ENCODE results near the gene JUP.

The JUP gene

DNA sequence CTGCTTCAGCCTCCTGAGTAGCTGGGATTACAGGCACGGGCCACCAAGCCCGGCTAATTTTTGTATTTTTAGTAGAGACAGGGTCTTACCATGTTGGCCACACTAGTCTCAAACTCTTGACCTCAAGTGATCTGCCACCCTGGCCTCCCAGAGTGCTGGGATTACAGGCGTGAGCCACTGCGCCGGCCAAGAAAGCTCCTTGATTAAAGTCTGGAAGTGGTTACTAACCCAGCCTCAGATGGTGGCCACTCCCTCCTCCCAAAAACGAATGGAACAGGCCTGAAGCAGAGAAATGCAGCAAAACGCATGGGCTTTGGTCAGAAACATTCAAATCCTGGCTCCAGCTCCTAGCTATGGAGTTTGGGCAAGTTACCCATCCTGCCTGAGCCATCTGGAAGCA, 37.6 kb upstream of the JUP start:
- no peak overlapping the region for H2BK120ac ChIP-seq (ENCODE audit: low read depth, low read length)
- no peak overlapping the region for H2BK15ac ChIP-seq (replicated peaks; ENCODE audit: low read depth)
- H3K4me1 ChIP-seq (ENCODE audit: control insufficient read depth, low read depth, low read length) = no peaks in the 10 kb centered on the region
- no peak overlapping the region for H3K4ac ChIP-seq (ENCODE audit: low read depth, low read length)
- H4K8ac ChIP-seq (ENCODE audit: low read depth, low read length) = no peak overlapping the region
- H3K4me3 ChIP-seq (ENCODE audit: low read length) = no peak overlapping the region
- no peak overlapping the region for H3K4me2 ChIP-seq (ENCODE audit: low read length)
- no peak overlapping the region for H2BK5ac ChIP-seq (ENCODE audit: low read length)
- H3K36me3 ChIP-seq (ENCODE audit: control insufficient read depth, insufficient read depth, low read length) = peaks cover 4% of the 10 kb centered on the region
- no peak overlapping the region for H4K5ac ChIP-seq (ENCODE audit: low read length)
- no peak overlapping the region for H3K18ac ChIP-seq (ENCODE audit: low read length)
- no peak overlapping the region for H3K23ac ChIP-seq (ENCODE audit: low read length)
- no peak overlapping the region for H2AK5ac ChIP-seq (ENCODE audit: low read length)
- H3K27me3 ChIP-seq (ENCODE audit: insufficient read depth, low read length, poor library complexity) = no peaks in the 10 kb centered on the region
- H3K56ac ChIP-seq (ENCODE audit: low read length) = no peak overlapping the region
- no peak for DNase-seq
- no peak overlapping the region for H3K9ac ChIP-seq (ENCODE audit: low read length)
- WGBS (ENCODE audit: extremely low coverage, insufficient coverage, low lambda C conversion rate) = no CpG with 5 or more reads among the region's 7 CpGs
- H3K27ac ChIP-seq (ENCODE audit: low read depth, low read length) = no peak overlapping the region
- H3K79me1 ChIP-seq (ENCODE audit: low read length) = no peaks in the 10 kb centered on the region
- H3K79me2 ChIP-seq (ENCODE audit: control insufficient read depth, insufficient read depth, low read length) = no peaks in the 10 kb centered on the region

DNA sequence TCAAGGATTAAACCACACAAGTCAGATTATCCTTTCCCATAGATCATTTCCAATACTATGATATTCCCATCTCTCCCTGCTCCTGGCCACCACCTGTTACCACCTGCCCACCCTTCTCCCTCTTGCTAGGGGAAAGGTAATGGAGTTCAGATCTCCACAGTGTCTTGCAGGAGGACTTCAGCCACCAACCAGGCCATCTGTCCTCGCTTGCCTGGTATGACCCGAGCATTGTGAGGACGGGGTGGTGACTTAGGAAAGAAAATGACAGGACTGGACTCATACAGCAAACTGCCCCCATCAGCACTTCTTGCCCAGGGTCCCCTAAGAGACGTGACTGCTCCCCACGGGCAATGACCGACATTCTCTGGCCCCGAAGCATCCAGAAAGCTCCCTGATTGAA, 37.1 kb upstream of the JUP start:
- no peak overlapping the region for H3K4me2 ChIP-seq (ENCODE audit: low read length)
- H3K23ac ChIP-seq (ENCODE audit: low read length) = no peak overlapping the region
- whole genome bisulfite sequencing (ENCODE audit: extremely low coverage, insufficient coverage, low lambda C conversion rate) = no CpG with 5 or more reads among the region's 7 CpGs
- no peak overlapping the region for H3K4ac ChIP-seq (ENCODE audit: low read depth, low read length)
- no peak overlapping the region for H2BK5ac ChIP-seq (ENCODE audit: low read length)
- H4K5ac ChIP-seq (ENCODE audit: low read length) = no peak overlapping the region
- no peak overlapping the region for H3K18ac ChIP-seq (ENCODE audit: low read length)
- no peaks in the 10 kb centered on the region for H3K27me3 ChIP-seq (ENCODE audit: insufficient read depth, low read length, poor library complexity)
- H3K79me2 ChIP-seq (ENCODE audit: control insufficient read depth, insufficient read depth, low read length) = no peaks in the 10 kb centered on the region
- no peak overlapping the region for H2BK120ac ChIP-seq (ENCODE audit: low read depth, low read length)
- H3K4me1 ChIP-seq (ENCODE audit: control insufficient read depth, low read depth, low read length) = no peaks in the 10 kb centered on the region
- no peak overlapping the region for H3K9ac ChIP-seq (ENCODE audit: low read length)
- H4K8ac ChIP-seq (ENCODE audit: low read depth, low read length) = no peak overlapping the region
- no peak overlapping the region for H3K4me3 ChIP-seq (ENCODE audit: low read length)
- H3K56ac ChIP-seq (ENCODE audit: low read length) = no peak overlapping the region
- H3K27ac ChIP-seq (ENCODE audit: low read depth, low read length) = no peak overlapping the region
- no peak for DNase-seq
- no peak overlapping the region for H2AK5ac ChIP-seq (ENCODE audit: low read length)
- no peak overlapping the region for H2BK15ac ChIP-seq (replicated peaks; ENCODE audit: low read depth)
- no peaks in the 10 kb centered on the region for H3K79me1 ChIP-seq (ENCODE audit: low read length)
- H3K36me3 ChIP-seq (ENCODE audit: control insufficient read depth, insufficient read depth, low read length) = peaks cover 3% of the 10 kb centered on the region

DNA sequence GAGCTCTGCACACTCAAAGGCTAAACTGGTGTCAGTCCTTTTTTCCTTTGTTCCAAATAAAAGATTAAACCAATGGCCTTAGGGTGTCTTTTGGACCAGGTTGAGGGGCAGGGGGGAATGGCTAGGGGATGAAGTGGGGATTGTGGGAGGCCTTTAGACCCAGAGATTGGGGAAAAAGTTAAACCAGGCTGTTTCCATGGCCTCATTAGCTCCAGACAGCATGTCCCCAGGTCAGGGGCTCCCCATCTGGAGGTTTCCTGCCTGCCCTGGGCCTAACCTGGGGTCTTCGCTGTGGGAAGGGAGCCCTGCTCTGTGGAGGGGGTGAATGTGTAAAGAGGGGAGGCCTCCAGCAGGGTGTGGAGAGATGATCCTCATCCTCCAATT, 36.6 kb upstream of the JUP start:
- Histone ChIP-seq H3K27ac (ENCODE audit: low read depth, low read length) (no peak overlapping the region), H3K36me3 (ENCODE audit: control insufficient read depth, insufficient read depth, low read length) (peaks cover 4% of the 10 kb centered on the region), H3K4me1 (ENCODE audit: control insufficient read depth, low read depth, low read length) (no peaks in the 10 kb centered on the region), H3K4ac (ENCODE audit: low read depth, low read length) (no peak overlapping the region), H3K79me2 (ENCODE audit: control insufficient read depth, insufficient read depth, low read length) (no peaks in the 10 kb centered on the region), H4K8ac (ENCODE audit: low read depth, low read length) (no peak overlapping the region), H2AK5ac (ENCODE audit: low read length) (no peak overlapping the region), H3K18ac (ENCODE audit: low read length) (no peak overlapping the region), H3K4me2 (ENCODE audit: low read length) (no peak overlapping the region), H2BK15ac (replicated peaks; ENCODE audit: low read depth) (no peak overlapping the region), H3K27me3 (ENCODE audit: insufficient read depth, low read length, poor library complexity) (no peaks in the 10 kb centered on the region), H3K23ac (ENCODE audit: low read length) (no peak overlapping the region), H3K9ac (ENCODE audit: low read length) (no peak overlapping the region), H2BK5ac (ENCODE audit: low read length) (no peak overlapping the region), H3K4me3 (ENCODE audit: low read length) (no peak overlapping the region), H2BK120ac (ENCODE audit: low read depth, low read length) (no peak overlapping the region), H3K56ac (ENCODE audit: low read length) (no peak overlapping the region), H3K79me1 (ENCODE audit: low read length) (no peaks in the 10 kb centered on the region), H4K5ac (ENCODE audit: low read length) (no peak overlapping the region)
- no CpG with 5 or more reads among the region's 1 CpG for WGBS (ENCODE audit: extremely low coverage, insufficient coverage, low lambda C conversion rate)
- no peak for DNase-seq

DNA sequence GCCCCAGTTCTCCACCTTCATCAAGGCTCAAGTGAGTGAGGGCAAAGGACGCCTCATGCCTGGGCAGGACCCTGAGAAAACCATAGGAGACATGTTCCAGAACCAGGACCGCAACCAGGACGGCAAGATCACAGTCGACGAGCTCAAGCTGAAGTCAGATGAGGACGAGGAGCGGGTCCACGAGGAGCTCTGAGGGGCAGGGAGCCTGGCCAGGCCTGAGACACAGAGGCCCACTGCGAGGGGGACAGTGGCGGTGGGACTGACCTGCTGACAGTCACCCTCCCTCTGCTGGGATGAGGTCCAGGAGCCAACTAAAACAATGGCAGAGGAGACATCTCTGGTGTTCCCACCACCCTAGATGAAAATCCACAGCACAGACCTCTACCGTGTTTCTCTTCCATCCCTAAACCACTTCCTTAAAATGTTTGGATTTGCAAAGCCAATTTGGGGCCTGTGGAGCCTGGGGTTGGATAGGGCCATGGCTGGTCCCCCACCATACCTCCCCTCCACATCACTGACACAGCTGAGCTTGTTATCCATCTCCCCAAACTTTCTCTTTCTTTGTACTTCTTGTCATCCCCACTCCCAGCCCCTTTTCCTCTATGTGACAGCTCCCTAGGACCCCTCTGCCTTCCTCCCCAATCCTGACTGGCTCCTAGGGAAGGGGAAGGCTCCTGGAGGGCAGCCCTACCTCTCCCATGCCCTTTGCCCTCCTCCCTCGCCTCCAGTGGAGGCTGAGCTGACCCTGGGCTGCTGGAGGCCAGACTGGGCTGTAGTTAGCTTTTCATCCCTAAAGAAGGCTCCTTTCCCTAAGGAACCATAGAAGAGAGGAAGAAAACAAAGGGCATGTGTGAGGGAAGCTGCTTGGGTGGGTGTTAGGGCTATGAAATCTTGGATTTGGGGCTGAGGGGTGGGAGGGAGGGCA, 36.0 kb upstream of the JUP start:
- Histone ChIP-seq H4K5ac (ENCODE audit: low read length) (no peak overlapping the region), H3K4me1 (ENCODE audit: control insufficient read depth, low read depth, low read length) (no peaks in the 10 kb centered on the region), H3K27ac (ENCODE audit: low read depth, low read length) (no peak overlapping the region), H2AK5ac (ENCODE audit: low read length) (no peak overlapping the region), H3K4me2 (ENCODE audit: low read length) (no peak overlapping the region), H2BK15ac (replicated peaks; ENCODE audit: low read depth) (no peak overlapping the region), H3K23ac (ENCODE audit: low read length) (no peak overlapping the region), H3K18ac (ENCODE audit: low read length) (no peak overlapping the region), H3K27me3 (ENCODE audit: insufficient read depth, low read length, poor library complexity) (no peaks in the 10 kb centered on the region), H3K56ac (ENCODE audit: low read length) (no peak overlapping the region), H2BK5ac (ENCODE audit: low read length) (no peak overlapping the region), H2BK120ac (ENCODE audit: low read depth, low read length) (no peak overlapping the region), H4K8ac (ENCODE audit: low read depth, low read length) (no peak overlapping the region), H3K4me3 (ENCODE audit: low read length) (no peak overlapping the region), H3K36me3 (ENCODE audit: control insufficient read depth, insufficient read depth, low read length) (peaks cover 7% of the 10 kb centered on the region), H3K79me2 (ENCODE audit: control insufficient read depth, insufficient read depth, low read length) (no peaks in the 10 kb centered on the region), H3K4ac (ENCODE audit: low read depth, low read length) (no peak overlapping the region), H3K9ac (ENCODE audit: low read length) (no peak overlapping the region), H3K79me1 (ENCODE audit: low read length) (no peaks in the 10 kb centered on the region)
- no CpG with 5 or more reads among the region's 12 CpGs for WGBS (ENCODE audit: extremely low coverage, insufficient coverage, low lambda C conversion rate)
- DNase-seq = no peak

DNA sequence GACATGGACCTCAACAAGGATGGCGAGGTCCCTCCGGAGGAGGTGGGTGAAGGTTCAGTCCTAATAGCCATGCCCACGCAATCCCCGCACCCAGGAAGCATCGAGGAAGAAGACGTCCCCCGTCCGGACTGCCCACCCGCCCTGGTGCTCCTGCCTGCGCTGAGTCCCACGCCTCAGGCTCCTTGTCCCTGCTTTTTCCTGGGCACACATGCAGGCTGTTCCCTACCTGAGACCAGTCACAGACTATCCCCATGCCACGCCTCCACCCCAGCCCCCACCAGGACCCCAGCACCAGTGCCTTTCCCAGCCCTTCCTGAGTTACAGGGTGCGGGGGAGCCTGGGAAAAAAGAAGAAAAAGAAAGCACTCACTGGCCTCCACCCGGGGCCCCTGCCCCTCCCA, 35.3 kb upstream of the JUP start:
- peaks cover 9% of the 10 kb centered on the region for H3K36me3 ChIP-seq (ENCODE audit: control insufficient read depth, insufficient read depth, low read length)
- H3K4me1 ChIP-seq (ENCODE audit: control insufficient read depth, low read depth, low read length) = no peaks in the 10 kb centered on the region
- no peak overlapping the region for H4K8ac ChIP-seq (ENCODE audit: low read depth, low read length)
- no CpG with 5 or more reads among the region's 14 CpGs for WGBS (ENCODE audit: extremely low coverage, insufficient coverage, low lambda C conversion rate)
- H3K4ac ChIP-seq (ENCODE audit: low read depth, low read length) = no peak overlapping the region
- no peak overlapping the region for H2AK5ac ChIP-seq (ENCODE audit: low read length)
- no peak overlapping the region for H3K23ac ChIP-seq (ENCODE audit: low read length)
- no peak overlapping the region for H3K4me3 ChIP-seq (ENCODE audit: low read length)
- no peak overlapping the region for H2BK120ac ChIP-seq (ENCODE audit: low read depth, low read length)
- H3K79me2 ChIP-seq (ENCODE audit: control insufficient read depth, insufficient read depth, low read length) = peaks cover 3% of the 10 kb centered on the region
- no peak overlapping the region for H4K5ac ChIP-seq (ENCODE audit: low read length)
- H2BK5ac ChIP-seq (ENCODE audit: low read length) = no peak overlapping the region
- DNase-seq = no peak
- peaks cover 3% of the 10 kb centered on the region for H3K79me1 ChIP-seq (ENCODE audit: low read length)
- H3K18ac ChIP-seq (ENCODE audit: low read length) = no peak overlapping the region
- H3K27me3 ChIP-seq (ENCODE audit: insufficient read depth, low read length, poor library complexity) = no peaks in the 10 kb centered on the region
- no peak overlapping the region for H3K9ac ChIP-seq (ENCODE audit: low read length)
- H3K56ac ChIP-seq (ENCODE audit: low read length) = no peak overlapping the region
- H3K27ac ChIP-seq (ENCODE audit: low read depth, low read length) = no peak overlapping the region
- no peak overlapping the region for H3K4me2 ChIP-seq (ENCODE audit: low read length)
- no peak overlapping the region for H2BK15ac ChIP-seq (replicated peaks; ENCODE audit: low read depth)

DNA sequence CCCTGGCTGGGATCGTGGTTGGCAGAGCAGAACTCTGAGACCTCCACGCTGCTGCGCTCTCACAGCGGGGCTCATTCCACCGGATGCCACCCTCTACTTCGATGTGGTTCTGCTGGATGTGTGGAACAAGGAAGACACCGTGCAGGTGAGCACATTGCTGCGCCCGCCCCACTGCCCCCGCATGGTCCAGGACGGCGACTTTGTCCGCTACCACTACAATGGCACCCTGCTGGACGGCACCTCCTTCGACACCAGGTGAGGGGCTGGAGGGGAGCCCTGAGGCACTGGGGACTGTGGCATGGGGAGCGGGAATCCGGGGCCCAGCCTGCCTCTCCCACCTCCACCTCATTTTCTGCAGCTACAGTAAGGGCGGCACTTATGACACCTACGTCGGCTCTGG, 31.5 kb upstream of the JUP start:
- no peak for DNase-seq
- Histone ChIP-seq H3K36me3 (ENCODE audit: control insufficient read depth, insufficient read depth, low read length) (peaks cover 10% of the 10 kb centered on the region), H4K5ac (ENCODE audit: low read length) (no peak overlapping the region), H2AK5ac (ENCODE audit: low read length) (no peak overlapping the region), H3K27ac (ENCODE audit: low read depth, low read length) (no peak overlapping the region), H3K56ac (ENCODE audit: low read length) (no peak overlapping the region), H3K9ac (ENCODE audit: low read length) (no peak overlapping the region), H3K79me1 (ENCODE audit: low read length) (peaks cover 14% of the 10 kb centered on the region), H3K18ac (ENCODE audit: low read length) (no peak overlapping the region), H2BK120ac (ENCODE audit: low read depth, low read length) (no peak overlapping the region), H3K4me2 (ENCODE audit: low read length) (no peak overlapping the region), H3K27me3 (ENCODE audit: insufficient read depth, low read length, poor library complexity) (no peaks in the 10 kb centered on the region), H3K4me3 (ENCODE audit: low read length) (no peak overlapping the region), H3K23ac (ENCODE audit: low read length) (no peak overlapping the region), H3K4me1 (ENCODE audit: control insufficient read depth, low read depth, low read length) (peaks cover 6% of the 10 kb centered on the region), H4K8ac (ENCODE audit: low read depth, low read length) (no peak overlapping the region), H2BK5ac (ENCODE audit: low read length) (no peak overlapping the region), H3K79me2 (ENCODE audit: control insufficient read depth, insufficient read depth, low read length) (peaks cover 27% of the 10 kb centered on the region), H2BK15ac (replicated peaks; ENCODE audit: low read depth) (no peak overlapping the region), H3K4ac (ENCODE audit: low read depth, low read length) (no peak overlapping the region)
- no CpG with 5 or more reads among the region's 20 CpGs for WGBS (ENCODE audit: extremely low coverage, insufficient coverage, low lambda C conversion rate)

All from mesendoderm (in vitro differentiated cells).